Cardiac muscle cell (in vitro differentiated cells and primary cell): ENCODE measurements around the gene KIAA1755. TPM values are rescaled to one million over a fixed set of nuclear protein-coding genes. Genes with fewer than 3 reads are reported as not detected.
A peak's percentile ranks its signal among the peaks of the same experiment; 100 is the strongest.
"Not testable (repeated sequence)": the region's sequence is repeated elsewhere in the genome, so short reads cannot be mapped to it uniquely, and the experiment has no call there.

Source experiments
- DNase-seq, 2 donors: peaks; one replicate each; pipeline versions ENCODE4 v3.0.0 to v3.0.0-alpha.2; 2010 to 2017; ENCODE audit warnings: low read depth in 1 of 2, low spot score in 1 of 2
- H3K27ac ChIP-seq: fragments of 200-600 bp; sonication (generic); 2 replicates; pipeline ENCODE4 v1.5.1; 2016
- H3K27me3 ChIP-seq: fragments of 200-600 bp; sonication (generic); 2 replicates; pipeline ENCODE4 v1.6.0; 2016; ENCODE audit warnings: control low read depth
- H3K36me3 ChIP-seq: fragments of 200-600 bp; sonication (generic); 2 replicates; pipeline ENCODE4 v1.5.1; 2016; ENCODE audit warnings: control low read depth
- H3K4me1 ChIP-seq: fragments of 200-600 bp; sonication (generic); 2 replicates; pipeline ENCODE4 v1.8.1; 2017; ENCODE audit warnings: low read depth, mild to moderate bottlenecking, mixed run types
- H3K4me3 ChIP-seq: fragments of 200-600 bp; sonication (generic); 2 replicates; pipeline ENCODE4 v1.5.1; 2016; ENCODE audit warnings: mild to moderate bottlenecking
- H3K9me3 ChIP-seq: fragments of 200-600 bp; sonication (generic); 2 replicates; pipeline ENCODE4 v1.5.1; 2017; ENCODE audit warnings: low read depth, mild to moderate bottlenecking, control low read depth
- CTCF ChIP-seq: IDR thresholded peaks from 2 replicates; pipeline ENCODE4 v1.5.1; 2012; ENCODE audit warnings: low read depth, mild to moderate bottlenecking, low read length
- polyA plus RNA-seq: library from polyadenylated mRNA; unstranded; fragments of >200 nt; fragmentation: Nextera tagmentation; extraction: Ambion mirVana; gene quantifications from 2 replicates; pipeline ENCODE4 v1.2.1, GENCODE V29; 2016
- total RNA-seq: library from RNA; depleted of rRNA; stranded (reverse); fragments of >200 nt; gene quantifications from 2 replicates; pipeline ENCODE4 v1.2.3, GENCODE V29; 2016

Gene KIAA1755
- total and polyA plus RNA-seq, 2 experiments from 2014 or later: not detected

- Histone ChIP-seq H3K4me1 (no peaks in the 10 kb centered on the region), H3K27me3 (peaks cover 35% of the 10 kb centered on the region), H3K36me3 (no peaks in the 10 kb centered on the region), H3K27ac (no peak overlapping the region), H3K4me3 (no peak overlapping the region), H3K9me3 (no peaks in the 10 kb centered on the region)
- TF ChIP-seq CTCF: no peak
- DNase-seq: peak in 1 of 2 donors; percentile 29
Measured at GRCh38 chr20:38260025-38260377, 534 bp downstream of the KIAA1755 start.

GRCh38 chr20:38258545-38259215 is 1.9 kb downstream of the KIAA1755 start:
- Histone ChIP-seq H3K27me3 (peaks cover 35% of the 10 kb centered on the region), H3K4me1 (no peaks in the 10 kb centered on the region), H3K4me3 (no peak overlapping the region), H3K36me3 (no peaks in the 10 kb centered on the region), H3K27ac (no peak overlapping the region), H3K9me3 (no peaks in the 10 kb centered on the region)
- TF ChIP-seq CTCF: no peak
- no peak for DNase-seq

- TF ChIP-seq CTCF: no peak
Measured at GRCh38 chr20:38256966-38257365, 3.6 kb downstream of the KIAA1755 start.

GRCh38 chr20:38256021-38256420 is 4.5 kb downstream of the KIAA1755 start:
- Histone ChIP-seq H3K27ac (no peak overlapping the region), H3K9me3 (no peaks in the 10 kb centered on the region), H3K36me3 (no peaks in the 10 kb centered on the region), H3K27me3 (peaks cover 20% of the 10 kb centered on the region), H3K4me1 (no peaks in the 10 kb centered on the region), H3K4me3 (no peak overlapping the region)
- DNase-seq: no peak
- TF ChIP-seq CTCF: no peak

More at GRCh38 chr20:38256966-38257365, 3.6 kb downstream of the KIAA1755 start:
- Histone ChIP-seq H3K27ac (no peak overlapping the region), H3K27me3 (peaks cover 28% of the 10 kb centered on the region), H3K36me3 (no peaks in the 10 kb centered on the region), H3K4me3 (no peak overlapping the region), H3K9me3 (no peaks in the 10 kb centered on the region), H3K4me1 (no peaks in the 10 kb centered on the region)
- no peak for DNase-seq

GRCh38 chr20:38255393-38255792 is 5.1 kb downstream of the KIAA1755 start:
- H3K36me3 ChIP-seq: no peaks in the 10 kb centered on the region
- no peak overlapping the region for H3K4me3 ChIP-seq
- H3K27me3 ChIP-seq: peaks cover 14% of the 10 kb centered on the region
- no peaks in the 10 kb centered on the region for H3K4me1 ChIP-seq
- TF ChIP-seq CTCF: no peak
- no peaks in the 10 kb centered on the region for H3K9me3 ChIP-seq
- no peak overlapping the region for H3K27ac ChIP-seq
- peak in 1 of 2 donors; percentile 39 for DNase-seq

- not testable (repeated sequence) for H3K36me3 ChIP-seq, DNase-seq, H3K27ac ChIP-seq, H3K27me3 ChIP-seq, H3K4me3 ChIP-seq, H3K4me1 ChIP-seq, H3K9me3 ChIP-seq
Measured at GRCh38 chr20:38254621-38255020, 5.9 kb downstream of the KIAA1755 start.
